Astrocyte (in vitro differentiated cells and primary cell): ENCODE data around the gene GMEB2. TPM values are rescaled to one million over a fixed set of nuclear protein-coding genes. Genes with fewer than 3 reads are reported as not detected.

ENCODE experiments used
- DNase-seq: peaks from one replicate; pipeline ENCODE4 v3.0.0-alpha.2; 2010; ENCODE audit warnings: low read depth
- FAIRE-seq: peaks from 2 replicates; lab custom pipeline; 2011; peaks lifted over from hg19 to GRCh38; lab: Jason Lieb, UNC
- H2AFZ ChIP-seq: 2 replicates; pipeline ENCODE4 v1.6.0; 2012; ENCODE audit warnings: low read depth, low read length, inconsistent platforms
- H3K27ac ChIP-seq: 2 replicates; pipeline ENCODE4 v1.5.1; 2011; ENCODE audit warnings: low read depth, low read length, inconsistent platforms
- H3K27me3 ChIP-seq: 2 replicates; pipeline ENCODE4 v1.6.0; 2011; ENCODE audit warnings: low read length, inconsistent platforms; ENCODE audit not compliant: insufficient read depth
- H3K36me3 ChIP-seq: 2 replicates; pipeline ENCODE4 v1.5.1; 2011; ENCODE audit warnings: low read length, inconsistent platforms; ENCODE audit not compliant: insufficient read depth
- H3K4me1 ChIP-seq: 2 replicates; pipeline ENCODE4 v1.5.1; 2011; ENCODE audit warnings: low read length, inconsistent platforms; ENCODE audit not compliant: insufficient read depth
- H3K4me2 ChIP-seq: 2 replicates; pipeline ENCODE4 v1.6.0; 2012; ENCODE audit warnings: low read length, inconsistent platforms
- H3K4me3 ChIP-seq: 2 replicates; pipeline ENCODE4 v1.5.1; 2011; ENCODE audit warnings: low read depth, mild to moderate bottlenecking, low read length, inconsistent platforms; ENCODE audit not compliant: insufficient read depth
- H3K79me2 ChIP-seq: 2 replicates; pipeline ENCODE4 v1.6.0; 2012; ENCODE audit warnings: mild to moderate bottlenecking, low read length, inconsistent platforms; ENCODE audit not compliant: insufficient read depth
- H3K9ac ChIP-seq: 2 replicates; pipeline ENCODE4 v1.6.0; 2012; ENCODE audit warnings: mild to moderate bottlenecking, low read length, inconsistent platforms
- H3K9me3 ChIP-seq: 2 replicates; pipeline ENCODE4 v1.5.1; 2012; ENCODE audit warnings: low read depth, mild to moderate bottlenecking, low read length, inconsistent platforms; ENCODE audit not compliant: insufficient read depth
- H4K20me1 ChIP-seq: 2 replicates; pipeline ENCODE4 v1.6.0; 2012; ENCODE audit warnings: low read length, inconsistent platforms; ENCODE audit not compliant: insufficient read depth
- H3K27ac Mint-ChIP-seq: one replicate; pipeline ENCODE4 v1.8.0; 2021; ENCODE audit warnings: mild to moderate bottlenecking, mixed read lengths; ENCODE audit not compliant: unreplicated experiment
- H3K27me3 Mint-ChIP-seq: one replicate; pipeline ENCODE4 v1.8.0; 2021; ENCODE audit warnings: low read depth, mixed read lengths; ENCODE audit not compliant: unreplicated experiment
- H3K36me3 Mint-ChIP-seq: one replicate; pipeline ENCODE4 v1.8.0; 2021; ENCODE audit warnings: low read depth, mixed read lengths; ENCODE audit not compliant: unreplicated experiment
- H3K4me1 Mint-ChIP-seq: one replicate; pipeline ENCODE4 v1.8.0; 2021; ENCODE audit warnings: low read depth, mixed read lengths; ENCODE audit not compliant: unreplicated experiment
- H3K4me3 Mint-ChIP-seq: one replicate; pipeline ENCODE4 v1.8.0; 2021; ENCODE audit warnings: mild to moderate bottlenecking, moderate library complexity, mixed read lengths; ENCODE audit not compliant: unreplicated experiment
- H3K9me3 Mint-ChIP-seq: one replicate; pipeline ENCODE4 v1.8.0; 2021; ENCODE audit warnings: mild to moderate bottlenecking, mixed read lengths; ENCODE audit not compliant: unreplicated experiment
- CTCF ChIP-seq: IDR thresholded peaks from 2 replicates; pipeline ENCODE4 v1.5.1; 2011; ENCODE audit warnings: low read depth, mild to moderate bottlenecking, inconsistent platforms, low read length, moderate library complexity; ENCODE audit not compliant: insufficient read depth
- EZH2 ChIP-seq: IDR thresholded peaks from 2 replicates; pipeline ENCODE4 v1.6.1; 2012; ENCODE audit warnings: mild to moderate bottlenecking, low read length, inconsistent platforms; ENCODE audit not compliant: insufficient read depth
- total RNA-seq: library from RNA; stranded (reverse); gene quantifications from 2 replicates; pipeline ENCODE4 v1.2.1, GENCODE V29; 2021

Gene GMEB2
- total RNA-seq, 1 donor from 2014 or later: 11.7 TPM

GRCh38 chr20:63622732-63623131 is 4.2 kb downstream of the GMEB2 start:
- peaks cover 37% of the 10 kb centered on the region for H4K20me1 ChIP-seq
- H3K4me3 ChIP-seq: no peak overlapping the region
- Mint-ChIP-seq H3K9me3 (no peaks in the 10 kb centered on the region), H3K4me3 (no peak overlapping the region), H3K4me1 (peaks cover 2% of the 10 kb centered on the region), H3K27ac (no peak overlapping the region), H3K27me3 (no peaks in the 10 kb centered on the region), H3K36me3 (peaks cover 12% of the 10 kb centered on the region)
- no peak overlapping the region for H2AFZ ChIP-seq
- H3K9me3 ChIP-seq: no peaks in the 10 kb centered on the region
- H3K9ac ChIP-seq: no peak overlapping the region
- TF ChIP-seq CTCF (no peak), EZH2 (no peak)
- H3K27me3 ChIP-seq: no peaks in the 10 kb centered on the region
- H3K79me2 ChIP-seq: peaks cover 81% of the 10 kb centered on the region
- no peaks in the 10 kb centered on the region for H3K36me3 ChIP-seq
- peaks cover 3% of the 10 kb centered on the region for H3K4me1 ChIP-seq
- DNase-seq: no peak
- no peak overlapping the region for H3K27ac ChIP-seq
- H3K4me2 ChIP-seq: no peak overlapping the region
- FAIRE-seq: no peak

GRCh38 chr20:63622096-63622495 is 4.8 kb downstream of the GMEB2 start:
- H3K4me3 ChIP-seq: no peak overlapping the region
- H2AFZ ChIP-seq: no peak overlapping the region
- no peaks in the 10 kb centered on the region for H3K9me3 Mint-ChIP-seq
- no peaks in the 10 kb centered on the region for H3K27me3 Mint-ChIP-seq
- TF ChIP-seq EZH2: no peak
- TF ChIP-seq CTCF: no peak
- no peak for DNase-seq
- H3K36me3 Mint-ChIP-seq: peaks cover 14% of the 10 kb centered on the region
- H3K27ac ChIP-seq: no peak overlapping the region
- FAIRE-seq: no peak
- no peak overlapping the region for H3K4me3 Mint-ChIP-seq
- no peaks in the 10 kb centered on the region for H3K9me3 ChIP-seq
- H3K4me1 Mint-ChIP-seq: peaks cover 2% of the 10 kb centered on the region
- H3K27me3 ChIP-seq: no peaks in the 10 kb centered on the region
- no peak overlapping the region for H3K4me2 ChIP-seq
- H4K20me1 ChIP-seq: peaks cover 37% of the 10 kb centered on the region
- no peaks in the 10 kb centered on the region for H3K36me3 ChIP-seq
- no peak overlapping the region for H3K27ac Mint-ChIP-seq
- H3K9ac ChIP-seq: no peak overlapping the region
- H3K4me1 ChIP-seq: peaks cover 3% of the 10 kb centered on the region
- peaks cover 77% of the 10 kb centered on the region for H3K79me2 ChIP-seq

DNA sequence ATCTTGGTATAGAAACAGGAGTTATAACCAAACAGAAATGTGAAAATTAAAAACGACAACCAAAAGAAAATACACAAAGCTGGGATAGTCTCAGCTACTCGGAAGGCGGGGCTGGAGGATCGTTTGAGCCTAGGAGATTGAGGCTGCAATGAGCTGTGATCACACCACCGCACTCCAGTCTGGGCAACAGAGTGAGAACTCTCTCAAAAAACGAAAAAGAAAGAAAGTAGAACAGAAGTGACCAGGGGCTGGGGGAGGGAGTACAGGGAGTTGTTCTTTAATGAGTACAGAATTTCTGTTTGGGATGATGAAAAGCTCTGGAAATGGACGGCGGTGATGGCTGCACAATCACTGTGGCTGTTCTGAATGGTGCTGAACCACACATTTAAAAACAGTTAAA is 5.9 kb downstream of the GMEB2 start:
- Histone ChIP-seq H3K79me2 (peaks cover 73% of the 10 kb centered on the region), H3K27me3 (no peaks in the 10 kb centered on the region), H3K4me1 (peaks cover 3% of the 10 kb centered on the region), H3K4me2 (no peak overlapping the region), H3K27ac (no peak overlapping the region), H3K9me3 (no peaks in the 10 kb centered on the region), H4K20me1 (peaks cover 37% of the 10 kb centered on the region), H3K36me3 (no peaks in the 10 kb centered on the region), H2AFZ (no peak overlapping the region), H3K9ac (no peak overlapping the region), H3K4me3 (no peak overlapping the region)
- no peak for TF ChIP-seq EZH2
- TF ChIP-seq CTCF: no peak
- Mint-ChIP-seq H3K27ac (no peak overlapping the region), H3K36me3 (peaks cover 15% of the 10 kb centered on the region), H3K27me3 (no peaks in the 10 kb centered on the region), H3K4me1 (peaks cover 2% of the 10 kb centered on the region), H3K9me3 (no peaks in the 10 kb centered on the region), H3K4me3 (peak overlapping the region; percentile 13)
- FAIRE-seq: no peak
- no peak for DNase-seq
